Hindlimb muscle (tissue), 1 donor: ENCODE measurements around the gene TBC1D3I. TPM values are rescaled to one million over a fixed set of nuclear protein-coding genes. Genes with fewer than 3 reads are reported as not detected.

Experiments used
- DNase-seq: peaks from one replicate; pipeline ENCODE4 v3.0.0-alpha.2; 2013
- polyA plus RNA-seq: library from polyadenylated mRNA; unstranded; fragments of 120-200 nt; gene quantifications from one replicate; pipeline ENCODE4 v1.2.1, GENCODE V29; 2013; ENCODE audit not compliant: insufficient read length

TBC1D3I gene
- polyA plus RNA-seq, 1 donor = not detected

GRCh38 chr17:36205637-36206485, 58.5 kb downstream of the TBC1D3I start:
- DNase-seq = no peak

GRCh38 chr17:36204724-36205500, 59.5 kb downstream of the TBC1D3I start:
- DNase-seq = no peak

Other genes with a start within 250 kb of the TBC1D3I start
- gene CCL23, start 246.6 kb downstream of the TBC1D3I start, polyA plus RNA-seq = not detected
- not detected for gene CCL18, start 200.3 kb downstream of the TBC1D3I start, polyA plus RNA-seq
- gene CCL3, start 174.4 kb downstream of the TBC1D3I start, polyA plus RNA-seq = 5.8 TPM
- 3.2 TPM for gene CCL4, start 160.7 kb downstream of the TBC1D3I start, polyA plus RNA-seq
- 10.9 TPM for gene TBC1D3B, start 87.9 kb downstream of the TBC1D3I start, polyA plus RNA-seq
- gene CCL3L1, start 67.8 kb downstream of the TBC1D3I start, polyA plus RNA-seq = 0.65 TPM
- gene CCL4L2, start 53.5 kb downstream of the TBC1D3I start, polyA plus RNA-seq = 1.3 TPM
- gene TBC1D3G, start 59.3 kb upstream of the TBC1D3I start, polyA plus RNA-seq = not detected
- not detected for gene TBC1D3H, start 123.9 kb upstream of the TBC1D3I start, polyA plus RNA-seq
- gene ZNHIT3, start 222.1 kb upstream of the TBC1D3I start, polyA plus RNA-seq = 53.9 TPM